HL-60 (cell line): ENCODE measurements around the gene ZNF280B.

Experiments used
- DNase-seq, 2 experiments: peaks; one replicate each; pipeline ENCODE4 v3.0.0-alpha.2; 2010 to 2020; ENCODE audit warnings: low read depth in 1 of 2, low spot score in 1 of 2
- H3K27ac ChIP-seq: fragments of 250-450 bp; sonication (Bioruptor Pico); replicated peaks from 2 replicates; pipeline ENCODE4 v1.5.1; 2020; ENCODE audit warnings: mild to moderate bottlenecking, moderate library complexity
- H3K27me3 ChIP-seq: fragments of 250-450 bp; sonication (Bioruptor Pico); 2 replicates; pipeline ENCODE4 v1.5.1; 2021; ENCODE audit warnings: mild to moderate bottlenecking, moderate library complexity; ENCODE audit not compliant: insufficient read depth, poor library complexity, severe bottlenecking
- H3K4me3 ChIP-seq: replicated peaks from 2 replicates; pipeline ENCODE4 v1.5.1; 2011; ENCODE audit warnings: mild to moderate bottlenecking, control low read depth, low read length; ENCODE audit not compliant: insufficient read depth
- GABPA ChIP-seq: IDR thresholded peaks from 2 replicates; pipeline ENCODE4 v1.6.1; 2012; ENCODE audit warnings: low read depth
- POLR2AphosphoS5 ChIP-seq: IDR thresholded peaks from 2 replicates; pipeline ENCODE4 v1.6.1; 2012; ENCODE audit warnings: low read depth
- SPI1 ChIP-seq: IDR thresholded peaks from 2 replicates; pipeline ENCODE4 v1.6.1; 2012; ENCODE audit warnings: low read depth, mild to moderate bottlenecking, borderline replicate concordance
- TF ChIP-seq, protein P1 (sequence below): IDR thresholded peaks from one replicate; pipeline ENCODE4 v1.5.1; 2011; ENCODE audit warnings: low read length, control low read depth, inconsistent platforms; ENCODE audit not compliant: insufficient read depth
- TF ChIP-seq, protein P2 (sequence below): IDR thresholded peaks from 2 replicates; pipeline ENCODE4 v1.6.1; 2012; ENCODE audit warnings: low read depth; ENCODE audit not compliant: insufficient replicate concordance

ZNF280B gene

DNA sequence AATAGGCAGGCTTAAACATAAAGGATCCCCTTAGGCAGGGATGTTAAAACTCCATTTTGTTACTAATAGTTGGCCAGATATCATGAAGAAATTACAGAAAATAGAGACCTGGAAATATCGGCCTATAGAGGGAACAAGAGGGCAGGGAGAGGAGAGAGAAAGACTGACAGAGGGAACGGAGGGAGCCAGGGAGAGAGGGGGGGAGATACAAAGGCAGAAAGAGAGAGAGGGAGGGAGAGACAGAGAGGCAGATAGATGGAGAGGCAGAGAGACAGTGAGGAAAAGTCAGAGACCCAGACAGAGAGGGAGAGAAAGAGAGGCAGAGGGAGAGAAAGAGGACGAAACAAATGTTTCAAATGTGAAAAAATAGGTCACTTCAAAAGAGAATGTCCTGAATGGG is 53.5 kb downstream of the ZNF280B start:
- no peak for DNase-seq
- TF ChIP-seq GABPA = no peak
- Histone ChIP-seq H3K27me3 (no peaks in the 10 kb centered on the region), H3K27ac (no peak overlapping the region), H3K4me3 (no peak overlapping the region)

DNA sequence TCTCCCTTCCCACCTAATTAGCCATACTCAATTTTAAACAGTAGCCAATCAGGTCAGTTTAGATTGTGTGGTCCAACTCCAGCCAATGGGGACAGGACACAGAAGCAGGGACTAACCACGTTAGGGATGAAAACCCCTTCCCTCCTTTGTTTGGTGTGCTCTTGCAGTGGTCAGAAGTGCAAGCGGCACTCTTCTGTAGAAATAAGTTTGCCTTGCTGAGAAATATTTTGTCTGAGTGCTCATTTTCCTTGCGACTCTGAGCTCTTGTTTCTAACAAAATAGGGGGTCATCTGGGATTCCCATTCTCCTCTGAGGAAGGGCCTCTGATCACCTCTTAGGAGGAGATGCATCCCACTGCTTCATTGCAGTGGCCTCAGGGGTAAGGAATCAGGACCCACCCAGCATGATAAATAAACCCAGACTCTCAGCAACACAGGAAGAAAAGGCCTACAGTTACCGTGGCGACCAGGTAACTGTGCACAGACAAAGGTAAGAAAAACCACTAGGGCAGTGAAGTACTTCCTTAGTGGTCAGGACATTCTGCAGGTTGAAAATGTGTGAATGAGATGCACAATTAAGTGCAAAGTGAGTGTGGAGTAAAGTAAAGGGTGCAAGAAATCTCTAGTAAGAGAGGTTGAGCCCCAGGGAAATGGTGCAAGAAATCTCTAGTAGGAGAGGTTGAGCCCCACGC is 55.4 kb downstream of the ZNF280B start:
- no peak overlapping the region for H3K27ac ChIP-seq
- TF ChIP-seq, protein P1, sequence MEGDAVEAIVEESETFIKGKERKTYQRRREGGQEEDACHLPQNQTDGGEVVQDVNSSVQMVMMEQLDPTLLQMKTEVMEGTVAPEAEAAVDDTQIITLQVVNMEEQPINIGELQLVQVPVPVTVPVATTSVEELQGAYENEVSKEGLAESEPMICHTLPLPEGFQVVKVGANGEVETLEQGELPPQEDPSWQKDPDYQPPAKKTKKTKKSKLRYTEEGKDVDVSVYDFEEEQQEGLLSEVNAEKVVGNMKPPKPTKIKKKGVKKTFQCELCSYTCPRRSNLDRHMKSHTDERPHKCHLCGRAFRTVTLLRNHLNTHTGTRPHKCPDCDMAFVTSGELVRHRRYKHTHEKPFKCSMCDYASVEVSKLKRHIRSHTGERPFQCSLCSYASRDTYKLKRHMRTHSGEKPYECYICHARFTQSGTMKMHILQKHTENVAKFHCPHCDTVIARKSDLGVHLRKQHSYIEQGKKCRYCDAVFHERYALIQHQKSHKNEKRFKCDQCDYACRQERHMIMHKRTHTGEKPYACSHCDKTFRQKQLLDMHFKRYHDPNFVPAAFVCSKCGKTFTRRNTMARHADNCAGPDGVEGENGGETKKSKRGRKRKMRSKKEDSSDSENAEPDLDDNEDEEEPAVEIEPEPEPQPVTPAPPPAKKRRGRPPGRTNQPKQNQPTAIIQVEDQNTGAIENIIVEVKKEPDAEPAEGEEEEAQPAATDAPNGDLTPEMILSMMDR = no peak
- TF ChIP-seq POLR2AphosphoS5 (no peak), SPI1 (no peak), GABPA (no peak)
- TF ChIP-seq, protein P2, sequence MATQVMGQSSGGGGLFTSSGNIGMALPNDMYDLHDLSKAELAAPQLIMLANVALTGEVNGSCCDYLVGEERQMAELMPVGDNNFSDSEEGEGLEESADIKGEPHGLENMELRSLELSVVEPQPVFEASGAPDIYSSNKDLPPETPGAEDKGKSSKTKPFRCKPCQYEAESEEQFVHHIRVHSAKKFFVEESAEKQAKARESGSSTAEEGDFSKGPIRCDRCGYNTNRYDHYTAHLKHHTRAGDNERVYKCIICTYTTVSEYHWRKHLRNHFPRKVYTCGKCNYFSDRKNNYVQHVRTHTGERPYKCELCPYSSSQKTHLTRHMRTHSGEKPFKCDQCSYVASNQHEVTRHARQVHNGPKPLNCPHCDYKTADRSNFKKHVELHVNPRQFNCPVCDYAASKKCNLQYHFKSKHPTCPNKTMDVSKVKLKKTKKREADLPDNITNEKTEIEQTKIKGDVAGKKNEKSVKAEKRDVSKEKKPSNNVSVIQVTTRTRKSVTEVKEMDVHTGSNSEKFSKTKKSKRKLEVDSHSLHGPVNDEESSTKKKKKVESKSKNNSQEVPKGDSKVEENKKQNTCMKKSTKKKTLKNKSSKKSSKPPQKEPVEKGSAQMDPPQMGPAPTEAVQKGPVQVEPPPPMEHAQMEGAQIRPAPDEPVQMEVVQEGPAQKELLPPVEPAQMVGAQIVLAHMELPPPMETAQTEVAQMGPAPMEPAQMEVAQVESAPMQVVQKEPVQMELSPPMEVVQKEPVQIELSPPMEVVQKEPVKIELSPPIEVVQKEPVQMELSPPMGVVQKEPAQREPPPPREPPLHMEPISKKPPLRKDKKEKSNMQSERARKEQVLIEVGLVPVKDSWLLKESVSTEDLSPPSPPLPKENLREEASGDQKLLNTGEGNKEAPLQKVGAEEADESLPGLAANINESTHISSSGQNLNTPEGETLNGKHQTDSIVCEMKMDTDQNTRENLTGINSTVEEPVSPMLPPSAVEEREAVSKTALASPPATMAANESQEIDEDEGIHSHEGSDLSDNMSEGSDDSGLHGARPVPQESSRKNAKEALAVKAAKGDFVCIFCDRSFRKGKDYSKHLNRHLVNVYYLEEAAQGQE = no peak
- H3K27me3 ChIP-seq = no peaks in the 10 kb centered on the region
- DNase-seq = no peak
- no peak overlapping the region for H3K4me3 ChIP-seq

DNA sequence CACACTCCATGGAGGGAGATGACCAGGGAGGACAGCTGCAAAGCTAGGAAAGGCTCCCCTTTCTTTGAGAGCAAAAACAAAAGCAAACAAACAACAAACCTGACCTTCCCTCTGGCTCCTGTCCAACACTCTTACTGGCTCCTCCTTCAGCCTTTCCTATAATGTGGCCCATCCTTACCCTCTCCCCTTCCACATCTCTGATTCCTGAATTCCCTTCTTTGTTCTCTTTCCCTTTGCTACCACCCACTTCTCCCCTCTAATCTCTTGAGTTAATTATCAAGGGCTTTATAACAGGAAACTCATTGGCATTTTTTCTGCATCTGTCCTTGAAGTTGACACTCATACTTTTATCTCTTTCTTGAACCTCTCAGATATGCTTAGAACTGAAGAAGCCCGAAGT is 56.3 kb downstream of the ZNF280B start:
- TF ChIP-seq SPI1 (no peak), POLR2AphosphoS5 (no peak), GABPA (no peak)
- TF ChIP-seq, protein P2 = no peak
- TF ChIP-seq, protein P1 = no peak
- DNase-seq = no peak
- H3K27me3 ChIP-seq = peaks cover under 1% of the 10 kb centered on the region
- no peak overlapping the region for H3K27ac ChIP-seq
- H3K4me3 ChIP-seq = no peak overlapping the region

DNA sequence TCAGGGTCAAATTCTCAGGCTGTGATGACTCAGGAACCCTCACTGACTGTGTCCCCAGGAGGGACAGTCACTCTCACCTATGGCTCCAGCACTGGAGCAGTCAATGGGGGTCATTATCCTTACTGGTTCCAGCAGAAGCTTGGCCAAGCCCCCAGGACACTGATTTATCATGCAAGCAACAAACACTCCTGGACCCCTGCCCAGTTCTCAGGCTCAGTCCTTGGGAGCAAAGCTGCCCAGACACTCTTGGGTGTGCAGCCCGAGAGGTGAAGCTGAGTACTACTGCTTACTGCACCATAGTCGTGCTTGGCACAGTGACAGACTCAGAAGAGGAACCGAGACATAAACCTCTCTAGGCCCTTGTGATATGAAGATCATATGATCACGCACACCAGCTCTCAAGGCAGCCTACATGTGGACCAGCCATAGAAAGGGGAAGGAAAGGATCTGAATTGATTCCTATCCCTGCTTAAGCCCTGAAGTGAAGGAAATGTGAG is 58.2 kb downstream of the ZNF280B start:
- Histone ChIP-seq H3K27ac (no peak overlapping the region), H3K4me3 (no peak overlapping the region), H3K27me3 (peaks cover 2% of the 10 kb centered on the region)
- TF ChIP-seq, protein P2 = no peak
- TF ChIP-seq POLR2AphosphoS5 = no peak
- TF ChIP-seq, protein P1 = no peak
- peak; percentile 39; the same call in 1 of the 2 replicates for TF ChIP-seq SPI1
- peak; percentile 29 to 80 for DNase-seq
